HG02623 (cell line): ENCODE measurements around the gene NKAIN2.

ENCODE experiments used
- ATAC-seq: cut with Tn5 transposase; IDR thresholded peaks from one replicate; pipeline ENCODE4 v1.9.1; 2021; ENCODE audit warnings: moderate library complexity; ENCODE audit not compliant: unreplicated experiment

NKAIN2 gene

GRCh38 chr6:124022641-124023040 is 219.0 kb downstream of the NKAIN2 start:
- ATAC-seq = no peak

GRCh38 chr6:124026694-124027093 is 223.0 kb downstream of the NKAIN2 start:
- no peak for ATAC-seq

- no peak for ATAC-seq
Observed at GRCh38 chr6:124027392-124027791, 223.7 kb downstream of the NKAIN2 start.

- ATAC-seq = no peak
Observed at GRCh38 chr6:124028117-124028516, 224.5 kb downstream of the NKAIN2 start.

- ATAC-seq = no peak
Observed at GRCh38 chr6:124029567-124029966, 225.9 kb downstream of the NKAIN2 start.

GRCh38 chr6:124033501-124033900 is 229.8 kb downstream of the NKAIN2 start:
- no peak for ATAC-seq

- no peak for ATAC-seq
Observed at GRCh38 chr6:124036384-124036783, 232.7 kb downstream of the NKAIN2 start.

- ATAC-seq = peak; percentile 92
Observed at GRCh38 chr6:124040655-124041054, 237.0 kb downstream of the NKAIN2 start.

GRCh38 chr6:124052120-124052519 is 248.5 kb downstream of the NKAIN2 start:
- ATAC-seq = no peak

- ATAC-seq = no peak
Observed at GRCh38 chr6:124053315-124053714, 249.7 kb downstream of the NKAIN2 start.

- no peak for ATAC-seq
Observed at GRCh38 chr6:124054034-124054433, 250.4 kb downstream of the NKAIN2 start.

- ATAC-seq = no peak
Observed at GRCh38 chr6:124055395-124055794, 251.7 kb downstream of the NKAIN2 start.

GRCh38 chr6:124055963-124056362 is 252.3 kb downstream of the NKAIN2 start:
- no peak for ATAC-seq

- no peak for ATAC-seq
Observed at GRCh38 chr6:124056407-124057334, 253.0 kb downstream of the NKAIN2 start.

GRCh38 chr6:124057461-124057860 is 253.8 kb downstream of the NKAIN2 start:
- ATAC-seq = no peak

GRCh38 chr6:124064317-124065113 is 260.9 kb downstream of the NKAIN2 start:
- no peak for ATAC-seq

- ATAC-seq = no peak
Observed at GRCh38 chr6:124066269-124066668, 262.6 kb downstream of the NKAIN2 start.

GRCh38 chr6:124066946-124067552 is 263.4 kb downstream of the NKAIN2 start:
- no peak for ATAC-seq

- ATAC-seq = no peak
Observed at GRCh38 chr6:124069230-124069950, 265.7 kb downstream of the NKAIN2 start.

GRCh38 chr6:124073021-124073420 is 269.4 kb downstream of the NKAIN2 start:
- ATAC-seq = no peak
